ENCODE data around the gene SRM.
"Not testable (repeated sequence)": the region's sequence is repeated elsewhere in the genome, so short reads cannot be mapped to it uniquely, and the experiment has no call there.

The SRM gene

GRCh38 chr1:11065796-11066195 lies 6.0 kb upstream of the SRM start:
- DNase-seq = no peak

GRCh38 chr1:11064942-11065341 lies 5.1 kb upstream of the SRM start:
- DNase-seq = no peak

DNA sequence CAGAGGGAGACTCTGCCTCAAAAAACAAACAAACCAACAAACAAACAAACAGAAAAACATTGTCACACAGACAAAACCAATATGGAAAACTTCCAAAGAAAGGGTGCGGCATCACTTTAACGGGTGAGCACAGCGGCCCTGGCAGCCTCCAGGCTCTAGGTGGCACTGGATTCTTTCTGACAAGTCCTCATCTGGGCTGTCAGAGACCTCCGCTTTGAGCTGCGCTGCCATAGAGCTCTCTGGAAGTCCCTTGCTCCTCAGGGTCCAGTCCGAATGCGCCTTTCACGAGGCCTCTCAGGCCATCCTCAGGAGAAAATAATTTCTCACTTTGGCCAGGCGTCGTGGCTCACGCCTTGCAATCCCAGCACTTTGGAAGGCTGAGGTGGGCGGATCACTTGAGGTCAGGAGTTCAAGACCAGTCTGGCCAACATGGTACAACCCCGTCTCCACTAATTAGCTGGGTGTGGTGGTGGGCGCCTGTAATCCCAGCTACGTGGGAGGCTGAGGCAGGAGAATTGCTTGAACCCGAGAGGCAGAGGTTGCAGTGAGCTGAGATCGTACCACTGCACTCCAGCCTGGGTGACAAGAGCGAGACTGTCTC lies 4.2 kb upstream of the SRM start:
- DNase-seq = not testable (repeated sequence)

GRCh38 chr1:11062965-11063401 lies 3.2 kb upstream of the SRM start:
- no peak for DNase-seq

- DNase-seq = no peak
Measured at GRCh38 chr1:11061652-11062365, 2.0 kb upstream of the SRM start.

- DNase-seq = peak in 1 of 56 donors; percentile 39
Measured at GRCh38 chr1:11059155-11059967, 457 bp downstream of the SRM start.

- no peak for DNase-seq
Measured at GRCh38 chr1:11058595-11059154, 1.1 kb downstream of the SRM start.

GRCh38 chr1:11058026-11058425 lies 1.8 kb downstream of the SRM start:
- no peak for DNase-seq

DNA sequence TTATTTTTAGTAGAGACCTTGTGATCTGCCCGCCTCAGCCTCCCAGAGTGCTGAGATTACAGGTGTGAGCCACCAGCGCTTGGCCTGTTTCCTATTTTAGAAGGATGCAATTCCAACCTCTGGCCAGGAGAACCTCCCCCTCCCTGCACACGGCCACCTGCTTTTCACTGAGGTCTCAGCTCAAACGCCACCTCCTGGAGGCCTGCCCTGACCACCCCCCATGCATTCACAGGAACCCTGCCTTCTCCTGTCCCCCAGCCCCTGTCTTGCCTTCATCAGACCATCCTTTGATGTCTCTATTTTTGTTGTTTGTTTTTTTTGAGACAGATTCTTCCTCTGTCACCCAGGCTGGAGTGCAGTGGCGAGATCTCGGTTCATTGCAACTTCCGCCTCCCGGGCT lies 2.3 kb downstream of the SRM start:
- DNase-seq = no peak

DNA sequence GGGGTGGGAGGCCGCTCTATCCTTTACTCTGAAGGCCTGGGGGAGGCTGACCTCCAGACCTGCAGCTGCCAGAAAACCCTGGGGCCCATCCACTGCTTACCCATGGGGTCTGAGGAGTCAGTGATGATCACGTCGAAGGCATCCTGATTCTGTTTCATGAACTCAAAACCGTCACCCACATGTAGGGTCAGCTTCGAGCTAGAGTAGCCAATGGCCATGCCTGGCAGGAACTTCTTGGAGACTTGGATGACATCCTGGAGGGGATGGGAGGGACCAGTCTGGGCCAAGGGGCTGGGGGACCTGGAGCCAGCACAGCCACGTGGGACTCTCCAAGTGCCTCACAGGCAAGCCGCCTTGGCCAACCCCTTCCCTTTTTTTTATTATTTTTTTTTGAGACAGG lies 3.3 kb downstream of the SRM start:
- no peak for DNase-seq

- DNase-seq = no peak
Measured at GRCh38 chr1:11055676-11056075, 4.1 kb downstream of the SRM start.

GRCh38 chr1:11054666-11055065 lies 5.2 kb downstream of the SRM start:
- DNase-seq = no peak

GRCh38 chr1:11054181-11054580 lies 5.6 kb downstream of the SRM start:
- no peak for DNase-seq

DNA sequence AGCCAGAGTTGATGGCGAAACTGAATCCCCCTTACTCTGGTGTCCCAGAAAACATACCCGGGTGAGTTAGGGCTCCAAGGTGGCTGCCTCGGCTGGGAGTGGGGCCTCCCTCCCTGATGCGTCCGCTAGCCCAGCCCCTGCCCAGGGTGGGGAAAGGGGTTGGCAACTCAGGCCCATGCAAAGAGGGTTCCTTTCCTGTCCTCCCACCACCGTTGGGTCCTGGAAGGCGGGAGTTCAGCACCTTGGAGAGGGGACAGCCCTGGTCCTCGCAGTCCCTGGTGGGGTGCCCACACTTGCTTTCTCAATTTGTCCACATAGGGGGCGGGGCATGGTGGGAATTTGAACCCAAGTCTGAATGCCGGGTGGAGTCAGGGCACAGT lies 6.1 kb downstream of the SRM start:
- DNase-seq = no peak

- DNase-seq = no peak
Measured at GRCh38 chr1:11052839-11053757, 6.7 kb downstream of the SRM start.

DNA sequence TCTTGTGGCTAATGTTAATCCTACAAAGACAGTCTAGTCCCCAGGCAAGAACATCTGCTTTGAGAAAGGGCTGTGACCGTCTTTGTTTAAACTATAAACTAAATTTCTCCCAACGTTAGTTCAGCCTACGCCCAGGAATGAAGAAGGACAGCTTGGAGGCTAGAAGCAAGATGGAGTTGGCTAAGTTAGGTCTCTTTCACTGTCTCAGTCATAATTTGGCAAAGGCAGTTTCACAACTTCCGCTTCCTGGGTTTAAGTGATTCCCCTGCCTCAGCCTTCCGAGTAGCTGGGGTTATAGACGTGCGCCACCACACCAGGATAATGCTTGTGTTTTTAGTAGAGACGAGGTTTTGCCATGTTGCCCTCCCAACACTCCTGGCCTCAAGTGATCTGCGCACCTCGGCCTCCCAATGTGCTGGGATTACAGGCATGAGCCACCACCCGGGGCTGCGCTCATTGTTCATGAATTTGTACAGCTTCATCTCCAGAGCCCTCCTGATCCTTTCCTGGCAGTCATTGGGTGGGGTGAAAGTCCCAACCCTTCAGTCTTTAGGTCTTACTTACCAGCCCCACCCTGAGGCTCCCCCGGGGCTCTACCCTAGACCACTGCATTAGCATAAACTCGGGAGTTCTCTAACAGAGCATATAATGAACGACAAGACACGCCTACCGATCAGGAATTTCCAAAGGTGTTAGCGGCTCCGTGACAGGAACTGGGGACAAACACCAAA lies 7.9 kb downstream of the SRM start:
- DNase-seq = no peak

- not testable (repeated sequence) for DNase-seq
Measured at GRCh38 chr1:11051121-11051520, 8.7 kb downstream of the SRM start.

DNA sequence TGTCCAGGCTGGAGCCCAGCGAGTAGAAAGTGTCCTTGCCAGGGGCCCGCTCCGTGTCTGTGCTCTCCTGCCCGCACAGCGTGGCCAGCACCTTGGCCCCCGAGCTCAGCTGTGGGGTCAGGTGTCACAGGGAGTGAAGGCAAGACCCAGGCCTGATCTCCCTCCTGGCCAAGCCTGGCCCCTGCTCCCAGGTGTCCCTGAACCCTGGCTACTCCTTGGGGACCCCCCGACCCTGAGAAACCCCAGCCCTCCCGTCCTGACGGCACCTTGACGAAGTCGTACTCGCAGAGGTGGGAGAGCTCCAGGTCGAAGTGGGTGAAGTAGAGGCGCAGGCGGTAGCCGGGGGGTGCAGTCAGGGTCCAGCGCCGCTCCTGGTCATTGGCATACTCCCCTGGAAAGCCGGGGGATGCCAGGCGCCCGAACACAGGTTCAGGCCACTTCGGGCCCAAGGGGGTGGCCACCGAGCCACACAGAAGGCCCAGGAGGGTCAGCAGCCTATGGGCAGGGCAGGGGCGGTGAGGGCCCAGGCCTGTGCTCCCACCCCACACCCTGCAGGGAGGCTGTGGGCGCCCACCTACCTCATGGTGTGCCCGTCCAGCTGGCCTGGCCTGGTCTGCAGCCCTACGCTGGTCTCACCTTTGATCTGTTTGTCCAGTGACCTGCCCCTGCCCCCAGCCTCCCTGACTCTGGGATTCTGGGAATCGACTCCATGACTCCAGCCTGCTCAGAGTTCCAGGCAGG lies 13.0 kb downstream of the SRM start, which contains the start of gene MASP2:
Gene MASP2, minus strand, starts transcription at position 615 of the 741 bp plus-strand sequence. Its CDS starts 32 bp downstream, at position 583.
- no peak for DNase-seq

DNA sequence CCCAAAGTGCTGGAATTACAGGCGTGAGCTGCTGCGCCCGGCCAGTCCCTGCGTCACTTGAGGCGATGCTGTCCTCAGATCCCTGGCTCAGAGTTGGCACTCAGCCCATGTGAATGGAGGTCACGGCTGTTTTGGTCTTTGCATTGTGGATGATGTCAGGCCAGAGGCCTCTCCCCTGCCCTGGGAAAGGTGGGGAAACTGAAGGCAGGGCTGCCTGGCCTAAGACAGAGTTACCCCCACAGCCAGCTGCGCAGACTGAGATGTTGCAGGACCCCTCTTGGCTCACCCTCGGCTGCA lies 13.6 kb downstream of the SRM start:
- no peak for DNase-seq

Data from nucleus accumbens (tissue), 56 donors.